ENCODE measurements around the gene ERVV-1. TPM values are rescaled to one million over a fixed set of nuclear protein-coding genes. Genes with fewer than 3 reads are reported as not detected.

Gene ERVV-1
- total RNA-seq, 1 donor from 2014 or later: not detected

GRCh38 chr19:53057904-53058580 lies 44.3 kb downstream of the ERVV-1 start:
- no peak for TF ChIP-seq CTCF (IDR thresholded peaks at IDR 0.05; ENCODE audit: partially characterized antibody, unreplicated experiment)
- peak; percentile 50 for DNase-seq
- peaks cover 19% of the 10 kb centered on the region for H3K36me3 Mint-ChIP-seq (ENCODE audit: unreplicated experiment)

More at GRCh38 chr19:53057904-53058580, 44.3 kb downstream of the ERVV-1 start:
- Mint-ChIP-seq H3K9me3 (ENCODE audit: unreplicated experiment) (peaks cover 10% of the 10 kb centered on the region), H3K27ac (ENCODE audit: unreplicated experiment) (peak overlapping the region; percentile 4), H3K4me3 (ENCODE audit: unreplicated experiment) (peak overlapping the region; percentile 78), H3K4me1 (ENCODE audit: low read depth, unreplicated experiment) (no peaks in the 10 kb centered on the region), H3K27me3 (ENCODE audit: unreplicated experiment) (peaks cover 12% of the 10 kb centered on the region)

Other genes with a start within 250 kb of the ERVV-1 start
- gene ZNF600, start 227.1 kb upstream of the ERVV-1 start, total RNA-seq (ENCODE audit: unreplicated experiment): 13.2 TPM
- gene ZNF28, start 192.3 kb upstream of the ERVV-1 start, total RNA-seq (ENCODE audit: unreplicated experiment): 21.1 TPM
- 44.6 TPM for gene ZNF468, start 156.3 kb upstream of the ERVV-1 start, total RNA-seq (ENCODE audit: unreplicated experiment)
- 57.6 TPM for gene ZNF320, start 116.3 kb upstream of the ERVV-1 start, total RNA-seq (ENCODE audit: unreplicated experiment)
- gene ZNF888, start 90.5 kb upstream of the ERVV-1 start, total RNA-seq (ENCODE audit: unreplicated experiment): 3.8 TPM
- 11.9 TPM for gene ZNF816, start 51.0 kb upstream of the ERVV-1 start, total RNA-seq (ENCODE audit: unreplicated experiment)
- gene ERVV-2, start 30.8 kb downstream of the ERVV-1 start, total RNA-seq (ENCODE audit: unreplicated experiment): not detected
- 127 TPM for gene ZNF160, start 89.5 kb downstream of the ERVV-1 start, total RNA-seq (ENCODE audit: unreplicated experiment)
- gene ZNF415, start 119.0 kb downstream of the ERVV-1 start, total RNA-seq (ENCODE audit: unreplicated experiment): 12.7 TPM
- gene ZNF347, start 145.1 kb downstream of the ERVV-1 start, total RNA-seq (ENCODE audit: unreplicated experiment): 11.1 TPM
- 1.1 TPM for gene ZNF665, start 179.4 kb downstream of the ERVV-1 start, total RNA-seq (ENCODE audit: unreplicated experiment)
- gene ZNF677, start 241.0 kb downstream of the ERVV-1 start, total RNA-seq (ENCODE audit: unreplicated experiment): 63.0 TPM
- not detected for gene VN1R2, start 244.4 kb downstream of the ERVV-1 start, total RNA-seq (ENCODE audit: unreplicated experiment)